HUES6 (cell line): ENCODE results near the gene RTL10.

Experiments
- H3K27ac ChIP-seq: 2 replicates; pipeline ENCODE4 v1.7.0; 2013; ENCODE audit warnings: low read depth, mild to moderate bottlenecking, low read length, inconsistent platforms
- H3K27me3 ChIP-seq: 2 replicates; pipeline ENCODE4 v1.6.1; 2013; ENCODE audit warnings: low read length; ENCODE audit not compliant: control insufficient read depth, insufficient read depth
- H3K36me3 ChIP-seq: 2 replicates; pipeline ENCODE4 v1.6.1; 2013; ENCODE audit warnings: low read length; ENCODE audit not compliant: control insufficient read depth, insufficient read depth
- H3K4me1 ChIP-seq: 2 replicates; pipeline ENCODE4 v1.6.1; 2013; ENCODE audit warnings: low read length; ENCODE audit not compliant: control insufficient read depth, insufficient read depth
- H3K4me3 ChIP-seq: 2 replicates; pipeline ENCODE4 v1.5.1; 2013; ENCODE audit warnings: low read depth, low read length
- H3K9ac ChIP-seq: one replicate; pipeline ENCODE4 v1.6.1; 2013; ENCODE audit warnings: mild to moderate bottlenecking, low read length
- H3K9me3 ChIP-seq: 2 replicates; pipeline ENCODE4 v1.6.1; 2013; ENCODE audit warnings: low read depth, low read length; ENCODE audit not compliant: control insufficient read depth, insufficient read depth

Gene RTL10

DNA sequence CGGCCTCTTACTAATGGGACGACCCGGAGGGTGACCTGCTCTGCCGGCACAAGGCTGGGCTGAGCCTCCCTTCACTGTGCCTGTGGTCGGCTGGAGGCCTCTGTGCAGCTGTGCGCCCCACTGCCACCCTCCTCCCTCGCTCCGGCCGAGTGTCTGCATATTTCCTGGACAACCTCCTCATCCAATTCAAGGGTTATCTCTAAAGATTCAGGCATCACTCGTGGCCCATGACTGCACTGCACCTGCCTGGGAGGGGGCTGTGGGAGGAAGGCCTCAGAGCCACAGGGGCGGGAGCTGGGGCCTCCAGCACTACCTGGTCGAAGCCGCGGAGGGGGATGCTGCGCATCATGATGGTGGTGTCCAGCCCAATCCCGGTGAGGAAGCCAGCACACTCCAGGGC is 43.1 kb upstream of the RTL10 start:
- Histone ChIP-seq H3K9ac (no peak overlapping the region), H3K27ac (no peak overlapping the region), H3K4me3 (no peak overlapping the region), H3K9me3 (no peaks in the 10 kb centered on the region), H3K27me3 (no peaks in the 10 kb centered on the region), H3K4me1 (peaks cover 8% of the 10 kb centered on the region), H3K36me3 (no peaks in the 10 kb centered on the region)

DNA sequence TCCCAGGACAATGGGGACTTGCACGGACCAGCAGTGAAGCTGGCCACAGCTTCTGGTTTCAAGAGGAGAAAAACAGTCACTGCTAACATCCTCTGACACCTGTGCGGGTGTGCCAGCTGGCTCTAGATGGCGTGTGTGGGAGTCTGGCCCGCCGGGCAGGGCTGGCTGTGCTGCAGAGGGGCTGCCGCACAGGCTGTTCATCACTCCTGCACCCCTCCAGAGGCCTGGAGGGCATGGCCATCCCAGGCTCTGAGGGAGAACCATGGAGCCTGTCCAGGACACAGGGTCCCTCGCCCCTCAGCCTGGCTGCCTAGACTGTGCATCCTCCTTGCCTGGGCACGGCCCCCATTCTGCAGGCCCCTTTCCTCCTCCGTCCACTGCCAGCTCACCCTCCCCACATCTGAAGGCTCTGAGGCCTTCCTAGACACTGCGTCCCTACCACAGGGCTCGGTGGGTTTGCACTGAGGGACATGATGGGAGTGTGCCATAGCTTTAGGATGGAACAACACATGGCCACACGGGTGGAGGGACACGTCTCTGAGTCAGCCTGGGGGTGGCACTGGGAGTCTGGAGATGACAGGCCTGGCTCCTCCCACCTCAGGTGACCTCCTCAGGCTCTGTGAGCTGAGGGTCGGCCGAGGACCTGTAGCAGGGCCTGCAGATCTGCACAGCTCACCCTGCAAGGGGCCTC is 42.1 kb upstream of the RTL10 start:
- peaks cover 2% of the 10 kb centered on the region; the same call in 1 of the 2 replicates for H3K27me3 ChIP-seq
- no peaks in the 10 kb centered on the region for H3K36me3 ChIP-seq
- H3K27ac ChIP-seq: no peak overlapping the region
- H3K4me1 ChIP-seq: peaks cover 7% of the 10 kb centered on the region
- no peaks in the 10 kb centered on the region for H3K9me3 ChIP-seq
- H3K4me3 ChIP-seq: no peak overlapping the region
- H3K9ac ChIP-seq: no peak overlapping the region

DNA sequence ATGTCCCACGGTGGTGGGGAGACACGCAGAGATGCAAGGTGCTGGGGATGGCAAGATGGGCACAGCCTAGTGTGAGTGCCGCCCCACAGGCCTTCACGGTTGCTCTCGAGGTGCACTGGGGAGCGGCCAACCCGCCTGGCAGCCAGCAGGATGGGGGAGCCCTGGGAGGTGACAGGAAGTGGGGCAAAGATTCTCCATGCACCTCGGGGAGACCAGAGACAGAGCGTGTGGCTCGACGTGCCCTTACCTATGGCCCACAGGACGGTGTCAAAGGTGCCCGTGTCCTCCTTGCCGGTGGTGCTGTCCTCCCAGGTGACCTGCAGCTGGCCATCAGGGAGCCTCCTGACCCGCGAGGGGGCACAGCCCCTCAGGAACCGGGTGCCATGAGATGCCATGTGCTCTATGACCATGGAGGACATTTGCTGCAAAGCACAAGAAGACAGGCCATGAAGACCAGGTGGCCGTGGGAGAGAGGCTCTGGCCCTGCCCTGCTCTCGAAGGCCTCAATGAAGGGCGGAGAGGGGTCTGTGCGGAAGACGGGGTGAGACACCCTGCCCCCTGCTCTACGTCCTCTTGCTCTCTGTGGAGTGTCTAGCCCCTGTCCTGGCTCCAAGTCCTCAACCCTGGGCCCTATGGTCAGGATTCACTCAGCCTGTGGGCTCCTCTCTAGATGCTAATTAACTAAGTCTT is 40.6 kb upstream of the RTL10 start:
- peaks cover 22% of the 10 kb centered on the region for H3K4me1 ChIP-seq
- peaks cover 3% of the 10 kb centered on the region; the same call in 1 of the 2 replicates for H3K27me3 ChIP-seq
- no peak overlapping the region for H3K4me3 ChIP-seq
- no peak overlapping the region for H3K9ac ChIP-seq
- no peaks in the 10 kb centered on the region for H3K9me3 ChIP-seq
- H3K36me3 ChIP-seq: no peaks in the 10 kb centered on the region
- H3K27ac ChIP-seq: no peak overlapping the region

DNA sequence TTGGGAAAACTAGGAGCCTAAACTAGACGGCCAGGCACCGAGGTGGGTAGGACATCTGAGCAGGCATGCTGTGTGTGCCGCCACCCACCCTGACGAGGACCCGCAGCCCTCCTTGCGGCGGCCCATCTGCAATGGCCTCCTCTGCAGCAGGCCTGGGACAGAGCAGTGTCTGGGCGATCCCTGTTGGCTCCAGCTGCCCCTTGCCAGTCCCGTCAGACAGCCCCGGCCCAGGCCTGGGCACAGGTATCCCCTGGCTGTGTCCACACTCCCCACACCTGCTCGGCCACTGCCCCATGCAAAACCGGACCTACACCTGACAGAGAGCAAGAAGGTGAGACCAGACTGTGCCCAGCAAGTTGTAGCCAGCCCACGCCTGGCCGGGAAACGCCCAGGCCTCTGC is 38.7 kb upstream of the RTL10 start:
- Histone ChIP-seq H3K9me3 (no peaks in the 10 kb centered on the region), H3K27me3 (peaks cover 3% of the 10 kb centered on the region; the same call in 1 of the 2 replicates), H3K9ac (no peak overlapping the region), H3K4me3 (no peak overlapping the region), H3K4me1 (peaks cover 24% of the 10 kb centered on the region), H3K27ac (no peak overlapping the region), H3K36me3 (no peaks in the 10 kb centered on the region)

DNA sequence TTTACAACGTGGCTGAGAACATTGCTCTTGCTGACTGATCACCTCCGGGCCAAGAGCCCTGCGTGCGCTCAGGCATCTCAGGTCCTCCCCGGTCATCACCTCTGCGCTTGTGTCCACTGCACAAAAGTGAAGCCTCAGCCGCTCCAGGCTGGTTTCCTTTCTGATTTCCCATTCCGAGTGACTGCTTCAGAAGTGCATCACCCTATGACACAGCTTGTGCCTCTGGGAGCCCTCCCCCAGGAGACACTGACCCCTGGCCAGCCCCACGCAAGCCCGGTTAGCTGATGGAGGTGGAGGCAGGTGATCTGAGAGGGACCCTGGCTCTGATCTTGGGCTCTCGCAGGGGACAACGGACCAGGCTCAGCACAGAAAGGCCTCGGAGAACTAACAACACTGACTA is 38.3 kb upstream of the RTL10 start:
- Histone ChIP-seq H3K9ac (no peak overlapping the region), H3K4me1 (peaks cover 24% of the 10 kb centered on the region), H3K27ac (no peak overlapping the region), H3K4me3 (no peak overlapping the region), H3K27me3 (peaks cover 3% of the 10 kb centered on the region; the same call in 1 of the 2 replicates), H3K9me3 (no peaks in the 10 kb centered on the region), H3K36me3 (no peaks in the 10 kb centered on the region)

DNA sequence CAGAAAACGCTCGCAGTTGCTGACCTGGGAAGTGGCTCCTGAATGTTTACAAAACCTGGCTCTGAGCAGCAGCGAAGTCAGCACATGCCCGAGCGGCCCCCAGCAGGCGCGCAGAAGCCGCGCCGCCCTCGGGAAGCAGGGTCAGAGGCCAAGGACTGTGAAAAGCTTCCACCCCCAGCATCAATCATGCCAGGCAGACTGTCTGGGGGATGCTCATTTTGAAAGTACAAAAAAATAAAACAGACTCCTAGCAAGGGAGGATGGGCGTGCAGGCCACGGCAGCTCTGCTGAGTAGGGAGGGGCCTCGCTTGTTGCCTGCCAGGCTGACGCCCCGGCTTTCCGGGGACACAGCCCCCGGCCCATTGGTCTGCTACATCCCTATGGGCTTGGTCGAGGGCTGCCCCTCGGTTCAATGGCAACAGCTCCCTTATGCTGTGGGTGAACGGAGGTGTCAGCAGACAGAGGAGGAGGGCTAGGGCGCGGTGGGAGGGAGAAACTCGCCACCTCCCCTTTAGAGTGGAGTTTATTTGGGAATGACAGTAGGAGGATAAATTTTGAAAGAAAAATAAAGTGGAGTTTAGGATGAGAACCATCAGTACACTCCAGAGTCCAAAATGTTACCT is 37.7 kb upstream of the RTL10 start:
- H3K27me3 ChIP-seq: peaks cover 3% of the 10 kb centered on the region; the same call in 1 of the 2 replicates
- H3K36me3 ChIP-seq: no peaks in the 10 kb centered on the region

DNA sequence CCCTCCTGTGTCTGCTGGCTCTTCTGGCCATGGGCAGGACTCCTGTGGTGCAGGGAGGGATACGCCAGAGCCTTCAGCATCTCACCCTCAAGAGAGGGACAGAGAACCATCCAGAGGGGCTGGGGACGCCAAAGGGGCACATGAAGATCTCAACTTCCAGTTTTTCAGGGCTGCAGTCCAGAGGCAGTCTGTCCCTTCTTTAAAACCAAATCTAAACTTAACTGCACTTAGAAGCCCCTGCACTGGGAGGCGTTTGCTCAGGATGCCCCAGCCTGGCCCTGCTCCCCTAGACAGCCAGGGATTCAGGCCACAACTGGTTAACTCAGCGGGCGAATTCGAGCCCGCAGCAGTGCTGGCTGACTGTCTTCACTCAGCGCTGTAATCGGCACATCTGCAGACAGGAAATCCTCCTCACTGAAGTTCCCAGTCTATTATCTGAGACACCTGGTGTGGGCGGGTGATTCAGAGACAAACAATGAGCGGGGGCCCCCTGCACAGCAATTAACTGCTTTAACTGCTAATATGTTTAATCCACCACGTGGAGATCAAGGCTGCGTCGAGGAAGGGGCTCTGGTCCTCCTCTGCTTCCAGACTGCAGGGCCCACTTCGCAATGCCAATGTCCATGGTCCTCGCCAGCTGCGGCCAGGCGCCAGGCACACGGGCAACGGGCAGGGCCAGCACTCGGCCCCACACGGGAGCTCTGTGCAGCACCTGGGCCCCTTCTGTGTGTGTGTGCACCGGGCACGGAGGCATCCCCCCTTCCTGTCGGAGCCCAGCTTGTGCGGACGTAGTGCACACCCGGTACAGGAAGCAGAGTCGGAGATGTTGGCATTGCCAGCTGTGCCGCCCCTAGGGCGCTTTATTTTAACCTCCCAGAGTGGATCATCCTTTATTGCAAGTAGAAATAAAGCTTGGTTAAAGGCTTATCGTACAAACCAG is 36.9 kb upstream of the RTL10 start:
- Histone ChIP-seq H3K36me3 (no peaks in the 10 kb centered on the region), H3K4me1 (peaks cover 24% of the 10 kb centered on the region), H3K27me3 (peaks cover 3% of the 10 kb centered on the region; the same call in 1 of the 2 replicates), H3K4me3 (no peak overlapping the region), H3K27ac (peak overlapping the region; percentile 37; the same call in 1 of the 2 replicates), H3K9me3 (no peaks in the 10 kb centered on the region), H3K9ac (peak overlapping the region; percentile 57)

More for the DNA sequence above, 37.7 kb upstream of the RTL10 start:
- Histone ChIP-seq H3K27ac (peak overlapping the region; percentile 37; the same call in 1 of the 2 replicates), H3K4me1 (peaks cover 24% of the 10 kb centered on the region), H3K9me3 (no peaks in the 10 kb centered on the region), H3K4me3 (no peak overlapping the region), H3K9ac (peak overlapping the region; percentile 57)

DNA sequence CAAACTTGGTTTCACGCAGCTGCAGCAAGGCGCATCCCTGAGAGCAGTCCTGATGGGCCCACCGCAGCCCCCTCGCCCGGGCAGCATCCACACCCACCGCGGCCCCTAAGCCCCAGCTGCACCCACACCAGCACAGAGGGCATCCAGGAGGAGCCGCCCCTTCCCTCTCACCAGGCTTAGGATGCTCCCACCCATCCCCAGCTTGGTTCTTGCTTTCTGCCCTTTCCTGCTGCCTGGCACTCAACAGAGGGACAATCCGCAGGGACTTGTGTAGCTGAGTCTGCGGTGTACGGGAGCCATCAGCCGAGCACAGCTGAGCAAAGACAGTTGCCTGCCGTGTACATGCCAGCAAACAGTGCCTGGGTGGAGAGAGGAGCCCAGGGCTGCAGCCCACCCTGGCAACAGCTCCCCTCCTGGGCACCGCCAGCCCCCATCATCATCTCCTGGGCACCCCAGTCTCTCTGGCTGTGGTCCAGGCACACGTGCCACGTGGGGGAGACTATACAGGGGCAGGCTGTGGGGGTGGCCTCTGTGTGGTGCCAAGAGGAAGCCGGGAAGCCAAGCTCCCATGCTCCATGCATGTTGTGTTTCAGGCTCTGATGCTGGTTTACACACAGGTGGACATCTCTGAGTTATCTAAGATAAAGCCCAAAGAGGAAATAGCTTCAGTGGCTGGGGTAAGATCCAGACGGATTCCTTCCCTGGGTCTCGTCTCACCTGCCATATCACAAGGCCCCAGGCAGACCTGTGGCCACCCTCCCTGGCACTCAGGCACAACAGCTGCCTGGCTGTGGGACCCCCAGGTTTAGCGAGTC is 36.0 kb upstream of the RTL10 start:
- Histone ChIP-seq H3K27me3 (peaks cover 3% of the 10 kb centered on the region; the same call in 1 of the 2 replicates), H3K9ac (peak overlapping the region; percentile 22), H3K36me3 (no peaks in the 10 kb centered on the region), H3K4me3 (no peak overlapping the region), H3K4me1 (peaks cover 24% of the 10 kb centered on the region), H3K27ac (peak overlapping the region; percentile 30; the same call in 1 of the 2 replicates), H3K9me3 (no peaks in the 10 kb centered on the region)

DNA sequence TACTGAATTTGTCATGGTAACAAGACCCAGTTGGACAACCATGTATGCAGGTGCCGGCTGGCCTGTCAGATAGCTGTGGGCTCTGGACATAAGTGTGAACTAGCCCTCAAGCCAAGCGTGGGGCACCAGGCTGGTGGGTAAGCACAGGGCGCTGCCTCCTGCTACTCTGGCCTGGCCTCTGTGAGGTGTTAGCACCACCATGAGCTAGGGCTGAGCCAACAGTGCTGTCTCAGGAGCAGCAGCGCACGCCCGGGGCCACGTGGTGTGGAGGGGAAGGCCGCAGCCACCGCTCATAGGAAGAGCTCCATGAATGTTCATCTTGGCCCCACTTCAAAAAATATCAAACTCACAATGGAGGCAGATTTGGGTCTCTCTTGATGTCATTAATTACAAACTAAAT is 35.3 kb upstream of the RTL10 start:
- Histone ChIP-seq H3K27ac (no peak overlapping the region), H3K4me3 (no peak overlapping the region), H3K36me3 (no peaks in the 10 kb centered on the region), H3K27me3 (peaks cover 3% of the 10 kb centered on the region; the same call in 1 of the 2 replicates), H3K9me3 (no peaks in the 10 kb centered on the region), H3K4me1 (peaks cover 24% of the 10 kb centered on the region), H3K9ac (no peak overlapping the region)
